AG04449 (cell line): ENCODE results near the gene CEACAM21.

Experiments
- CTCF ChIA-PET: fragments of 350-600 bp; formaldehyde crosslinking; extraction: SDS; loops from one replicate; lab custom pipeline; 2021; ENCODE audit warnings: antibody characterized with exemption; lab: Yijun Ruan, JAX
- POLR2A ChIA-PET: fragments of 400-600, 350-600 bp; formaldehyde crosslinking; extraction: SDS; loops from one replicate; lab custom pipeline; 2020; ENCODE audit warnings: antibody characterized with exemption, inconsistent platforms; lab: Yijun Ruan, JAX
- DNase-seq: peaks from one replicate; pipeline ENCODE4 v3.0.0-alpha.2; 2010; ENCODE audit warnings: low read depth, low spot score
- H3K4me3 ChIP-seq: 2 replicates; pipeline ENCODE4 v1.5.1; 2011; ENCODE audit warnings: low read depth, mild to moderate bottlenecking, control low read depth, low read length
- TF ChIP-seq, protein P1 (sequence below): IDR thresholded peaks from one replicate; pipeline ENCODE4 v1.5.1; 2011; ENCODE audit warnings: mild to moderate bottlenecking, moderate library complexity, low read length, control low read depth, inconsistent platforms; ENCODE audit not compliant: insufficient read depth; ENCODE audit errors: missing control alignments

CEACAM21 gene

DNA sequence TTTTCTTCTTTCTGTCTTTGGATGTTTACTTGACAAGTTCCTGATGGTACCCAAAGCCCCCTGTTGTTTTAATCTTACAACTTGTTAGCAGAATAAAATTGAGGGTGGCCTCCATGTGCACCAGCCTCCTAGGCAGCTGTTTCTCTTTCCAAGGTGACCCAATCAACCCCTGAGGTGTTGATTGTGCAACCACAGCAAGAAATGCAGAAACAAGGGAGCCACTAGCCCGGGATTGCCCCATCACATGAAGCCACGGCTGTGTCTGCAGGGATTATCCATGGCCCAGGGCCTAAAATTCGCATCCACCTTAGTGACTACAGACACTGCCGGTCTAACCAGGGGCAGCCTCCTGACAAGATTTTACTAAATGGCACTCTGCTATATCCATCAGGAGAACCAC, 36.5 kb downstream of the CEACAM21 start:
- TF ChIP-seq, protein P1, sequence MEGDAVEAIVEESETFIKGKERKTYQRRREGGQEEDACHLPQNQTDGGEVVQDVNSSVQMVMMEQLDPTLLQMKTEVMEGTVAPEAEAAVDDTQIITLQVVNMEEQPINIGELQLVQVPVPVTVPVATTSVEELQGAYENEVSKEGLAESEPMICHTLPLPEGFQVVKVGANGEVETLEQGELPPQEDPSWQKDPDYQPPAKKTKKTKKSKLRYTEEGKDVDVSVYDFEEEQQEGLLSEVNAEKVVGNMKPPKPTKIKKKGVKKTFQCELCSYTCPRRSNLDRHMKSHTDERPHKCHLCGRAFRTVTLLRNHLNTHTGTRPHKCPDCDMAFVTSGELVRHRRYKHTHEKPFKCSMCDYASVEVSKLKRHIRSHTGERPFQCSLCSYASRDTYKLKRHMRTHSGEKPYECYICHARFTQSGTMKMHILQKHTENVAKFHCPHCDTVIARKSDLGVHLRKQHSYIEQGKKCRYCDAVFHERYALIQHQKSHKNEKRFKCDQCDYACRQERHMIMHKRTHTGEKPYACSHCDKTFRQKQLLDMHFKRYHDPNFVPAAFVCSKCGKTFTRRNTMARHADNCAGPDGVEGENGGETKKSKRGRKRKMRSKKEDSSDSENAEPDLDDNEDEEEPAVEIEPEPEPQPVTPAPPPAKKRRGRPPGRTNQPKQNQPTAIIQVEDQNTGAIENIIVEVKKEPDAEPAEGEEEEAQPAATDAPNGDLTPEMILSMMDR, result no peak
- H3K4me3 ChIP-seq, result no peak overlapping the region
- POLR2A ChIA-PET, result no interaction called here
- CTCF ChIA-PET, result interaction anchor here (1.3 kb wide), 1 partner anchor 14 kb away, joined by 4 read pairs; no protein-coding TSS in a partner anchor
- DNase-seq, result no peak

DNA sequence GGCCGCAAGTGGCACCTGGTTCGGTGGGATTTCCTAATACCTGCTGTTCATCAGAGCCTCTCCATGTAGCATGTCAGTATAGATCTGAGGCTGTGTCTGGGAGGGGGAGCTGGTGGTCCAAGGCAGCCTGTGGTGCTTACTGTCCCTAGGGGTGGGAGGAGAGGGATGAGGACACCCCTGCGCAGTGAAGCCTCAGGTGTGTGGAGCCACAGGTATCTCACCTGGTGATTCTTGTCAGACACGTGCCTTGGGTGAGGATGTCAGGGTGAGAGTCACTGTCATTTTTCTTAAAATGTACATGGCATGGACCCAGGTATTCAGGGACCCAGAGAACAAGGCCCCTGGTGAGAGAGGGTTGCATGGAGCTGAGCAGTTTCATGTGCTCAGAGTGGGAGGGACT, 39.2 kb downstream of the CEACAM21 start:
- no peak for DNase-seq
- no peak overlapping the region for H3K4me3 ChIP-seq
- TF ChIP-seq, protein P1, result no peak
- ChIA-PET POLR2A (no interaction called here), CTCF (no interaction called here)

GRCh38 chr19:41616792-41617621, 41.0 kb downstream of the CEACAM21 start:
- DNase-seq, result no peak
- H3K4me3 ChIP-seq, result no peak overlapping the region
- POLR2A ChIA-PET, result no interaction called here
- CTCF ChIA-PET, result no interaction called here
- TF ChIP-seq, protein P1, result no peak

- CTCF ChIA-PET, result no interaction called here
- TF ChIP-seq, protein P1, result no peak
- no peak for DNase-seq
- POLR2A ChIA-PET, result no interaction called here
- H3K4me3 ChIP-seq, result no peak overlapping the region
Measured at GRCh38 chr19:41617941-41618730, 42.2 kb downstream of the CEACAM21 start.

GRCh38 chr19:41619018-41619556, 43.1 kb downstream of the CEACAM21 start:
- POLR2A ChIA-PET, result no interaction called here

More at GRCh38 chr19:41619018-41619556, 43.1 kb downstream of the CEACAM21 start:
- TF ChIP-seq, protein P1, result no peak
- CTCF ChIA-PET, result no interaction called here
- DNase-seq, result no peak
- no peak overlapping the region for H3K4me3 ChIP-seq
